Peyer's patch (tissue), 4 donors: ENCODE data around the gene OXT. TPM values are rescaled to one million over a fixed set of nuclear protein-coding genes. Genes with fewer than 3 reads are reported as not detected.

Source experiments
- DNase-seq, 3 donors: peaks; one replicate each; pipeline ENCODE4 v3.0.0-alpha.2; 2017 to 2019
- H3K27ac ChIP-seq, 4 donors: fragments of 200-600 bp; sonication (generic); one replicate each; pipeline ENCODE4 v1.5.1; 2016 to 2019
- H3K27me3 ChIP-seq, 2 donors: fragments of 200-600 bp; sonication (generic); one replicate each; pipeline ENCODE4 v1.5.1; 2019
- H3K36me3 ChIP-seq, 3 donors: fragments of 200-600 bp; sonication (generic); one replicate each; pipeline ENCODE4 v1.5.1; 2016 to 2019
- H3K4me1 ChIP-seq, 4 donors: fragments of 200-600 bp; sonication (generic); one replicate each; pipeline ENCODE4 v1.5.1; 2016 to 2019
- H3K4me3 ChIP-seq, 4 donors: fragments of 200-600 bp; sonication (generic); 1 replicate in 3 of 4; 2 replicates in 1 of 4; pipeline ENCODE4 v1.5.1; 2016 to 2019; ENCODE audit warnings: mild to moderate bottlenecking in 1 of 4
- H3K9me3 ChIP-seq, 4 donors: fragments of 200-600 bp; sonication (generic); one replicate each; pipeline ENCODE4 v1.5.1; 2016 to 2019; ENCODE audit warnings: mild to moderate bottlenecking in 1 of 4
- CTCF ChIP-seq, 6 experiments: fragments of 450-650 bp in 4 of 6; fragments of 200-600 bp in 2 of 6; sonication (generic) in 1 of 6; IDR thresholded peaks; one replicate each; pipeline ENCODE4 v1.5.1; 2017 to 2019; ENCODE audit warnings: antibody characterized with exemption in 6 of 6, mild to moderate bottlenecking in 3 of 6, moderate library complexity in 1 of 6
- POLR2A ChIP-seq, 2 donors: fragments of 450-650 bp; IDR thresholded peaks; one replicate each; pipeline ENCODE4 v1.5.1; 2017; ENCODE audit warnings: antibody characterized with exemption in 2 of 2, mild to moderate bottlenecking in 2 of 2, moderate library complexity in 2 of 2
- total RNA-seq, 4 donors: library from RNA; depleted of rRNA; stranded (reverse); fragments of >200 nt; gene quantifications; one replicate each; pipeline ENCODE4 v1.1.0, GENCODE V29; 2016

Gene OXT
- total RNA-seq, 4 donors from 2014 or later: 9.3 TPM; not detected in 3

- Histone ChIP-seq H3K36me3 (no peaks in the 10 kb centered on the region), H3K27ac (no peak overlapping the region), H3K4me1 (peaks cover 0 to 8% (median 2%) of the 10 kb centered on the region in 4 donors), H3K27me3 (peaks cover 0 to 11% of the 10 kb centered on the region in 2 donors), H3K9me3 (no peaks in the 10 kb centered on the region), H3K4me3 (no peak overlapping the region)
- no peak for TF ChIP-seq CTCF (IDR thresholded peaks at IDR 0.05)
- no peak for TF ChIP-seq POLR2A (IDR thresholded peaks at IDR 0.05)
- no peak for DNase-seq
Measured at GRCh38 chr20:3094848-3095629, 23.6 kb downstream of the OXT start.

GRCh38 chr20:3100480-3100879, 29.1 kb downstream of the OXT start:
- Histone ChIP-seq H3K4me3 (no peak overlapping the region), H3K27ac (no peak overlapping the region), H3K4me1 (no peaks in the 10 kb centered on the region), H3K9me3 (no peaks in the 10 kb centered on the region), H3K27me3 (no peaks in the 10 kb centered on the region), H3K36me3 (no peaks in the 10 kb centered on the region)
- TF ChIP-seq POLR2A (IDR thresholded peaks at IDR 0.05) (no peak), CTCF (IDR thresholded peaks at IDR 0.05) (no peak)
- no peak for DNase-seq

GRCh38 chr20:3101251-3101650, 29.8 kb downstream of the OXT start:
- TF ChIP-seq POLR2A (IDR thresholded peaks at IDR 0.05): no peak
- Histone ChIP-seq H3K27ac (no peak overlapping the region), H3K27me3 (no peaks in the 10 kb centered on the region), H3K4me3 (no peak overlapping the region), H3K4me1 (no peaks in the 10 kb centered on the region), H3K36me3 (no peaks in the 10 kb centered on the region), H3K9me3 (no peaks in the 10 kb centered on the region)
- DNase-seq: no peak

- Histone ChIP-seq H3K36me3 (peaks cover 0 to 4% (median 0%) of the 10 kb centered on the region in 3 donors), H3K4me3 (no peak overlapping the region), H3K4me1 (no peaks in the 10 kb centered on the region), H3K9me3 (no peaks in the 10 kb centered on the region), H3K27ac (no peak overlapping the region), H3K27me3 (no peaks in the 10 kb centered on the region)
- no peak for TF ChIP-seq POLR2A (IDR thresholded peaks at IDR 0.05)
- TF ChIP-seq CTCF (IDR thresholded peaks at IDR 0.05): no peak
- no peak for DNase-seq
Measured at GRCh38 chr20:3101737-3102574, 30.5 kb downstream of the OXT start.

- DNase-seq: no peak
- TF ChIP-seq CTCF (IDR thresholded peaks at IDR 0.05) (no peak), POLR2A (IDR thresholded peaks at IDR 0.05) (no peak)
- H3K27ac ChIP-seq: no peak overlapping the region
Measured at GRCh38 chr20:3102575-3103368, 31.4 kb downstream of the OXT start.

More at GRCh38 chr20:3102575-3103368, 31.4 kb downstream of the OXT start:
- Histone ChIP-seq H3K4me1 (no peaks in the 10 kb centered on the region), H3K9me3 (no peaks in the 10 kb centered on the region), H3K36me3 (peaks cover 0 to 8% (median 0%) of the 10 kb centered on the region in 3 donors), H3K27me3 (no peaks in the 10 kb centered on the region), H3K4me3 (no peak overlapping the region)
